H1 (cell line): ENCODE data around the gene EPHA2. TPM values are rescaled to one million over a fixed set of nuclear protein-coding genes. Genes with fewer than 3 reads are reported as not detected.

Experiments used
- CTCF ChIA-PET: fragments of 300-600 bp; sonication (Branson Sonifier 250); formaldehyde crosslinking; loops from one replicate; lab custom pipeline; 2021; ENCODE audit not compliant: partially characterized antibody; lab: Charles Lee
- POLR2A ChIA-PET: fragments of 300-600 bp; sonication (Branson Sonifier 250); formaldehyde crosslinking; loops from one replicate; lab custom pipeline; 2021; ENCODE audit warnings: inconsistent platforms; ENCODE audit not compliant: partially characterized antibody; lab: Charles Lee
- DNase-seq, 2 experiments: peaks; one replicate each; pipeline versions ENCODE4 v3.0.0 to v3.0.0-alpha.2; 2010 to 2022; ENCODE audit warnings: low spot score in 2 of 2, low read depth in 1 of 2, mixed read lengths in 1 of 2
- FAIRE-seq: peaks from 2 replicates; lab custom pipeline; 2011; peaks lifted over from hg19 to GRCh38; lab: Jason Lieb, UNC
- H2AFZ ChIP-seq: 2 replicates; pipeline ENCODE4 v1.8.1; 2012; ENCODE audit warnings: low read length, inconsistent platforms
- H2AK5ac ChIP-seq: 2 replicates; pipeline ENCODE4 v1.6.1; 2013; ENCODE audit warnings: low read depth, low read length
- H2BK120ac ChIP-seq: replicated peaks from 2 replicates; pipeline ENCODE3; 2013; ENCODE audit warnings: low read depth, low read length, inconsistent platforms
- H2BK12ac ChIP-seq: 2 replicates; pipeline ENCODE4 v1.6.1; 2013; ENCODE audit warnings: low read depth, low read length
- H2BK15ac ChIP-seq: 2 replicates; pipeline ENCODE4 v1.6.1; 2013; ENCODE audit warnings: low read length
- H2BK20ac ChIP-seq: 2 replicates; pipeline ENCODE4 v1.6.1; 2013; ENCODE audit warnings: low read length
- H2BK5ac ChIP-seq: 2 replicates; pipeline ENCODE4 v1.6.1; 2013; ENCODE audit warnings: low read depth, low read length
- H3K14ac ChIP-seq: 2 replicates; pipeline ENCODE4 v1.6.1; 2013; ENCODE audit warnings: inconsistent platforms; ENCODE audit not compliant: insufficient read length
- H3K18ac ChIP-seq: 2 replicates; pipeline ENCODE4 v1.6.1; 2013; ENCODE audit warnings: low read length; ENCODE audit errors: extremely low read depth
- H3K23ac ChIP-seq: 2 replicates; pipeline ENCODE4 v1.6.1; 2013; ENCODE audit warnings: inconsistent platforms; ENCODE audit not compliant: insufficient read length
- H3K23me2 ChIP-seq: 2 replicates; pipeline ENCODE4 v1.6.1; 2013; ENCODE audit warnings: low read depth, low read length
- H3K27ac ChIP-seq: 2 replicates; pipeline ENCODE4 v1.6.1; 2011; ENCODE audit warnings: low read depth, low read length, inconsistent platforms
- H3K27me3 ChIP-seq, 4 experiments: replicated peaks in 1 of 4; 1 replicate in 1 of 4; 2 replicates in 3 of 4; pipeline versions ENCODE4 v1.6.1 to v1.8.1; 2011 to 2013; ENCODE audit warnings: low read length in 3 of 4, mild to moderate bottlenecking in 3 of 4, inconsistent platforms in 2 of 4, mixed read lengths in 2 of 4, moderate library complexity in 1 of 4; ENCODE audit not compliant: control insufficient read depth in 3 of 4, insufficient read depth in 3 of 4; ENCODE audit errors: extremely low read depth in 1 of 4
- H3K36me3 ChIP-seq, 4 experiments: 2 replicates each; pipeline versions ENCODE4 v1.6.1 to v1.8.1; 2011 to 2013; ENCODE audit warnings: mild to moderate bottlenecking in 4 of 4, low read length in 3 of 4, moderate library complexity in 2 of 4, control low read depth in 1 of 4, inconsistent platforms in 1 of 4; ENCODE audit not compliant: insufficient read depth in 4 of 4, control insufficient read depth in 2 of 4
- H3K4ac ChIP-seq: replicated peaks from 2 replicates; pipeline ENCODE3; 2013; ENCODE audit warnings: low read length, low read depth, mixed read lengths, inconsistent platforms; ENCODE audit not compliant: insufficient read length
- H3K4me1 ChIP-seq, 4 experiments: replicated peaks in 1 of 4; 1 replicate in 1 of 4; 2 replicates in 3 of 4; pipeline versions ENCODE4 v1.6.1 to v1.8.1; 2011 to 2013; ENCODE audit warnings: low read length in 3 of 4, inconsistent platforms in 2 of 4, mixed read lengths in 1 of 4; ENCODE audit not compliant: insufficient read depth in 4 of 4, control insufficient read depth in 3 of 4
- H3K4me2 ChIP-seq, 2 experiments: 2 replicates each; pipeline versions ENCODE4 v1.6.1 to v1.8.1; 2011 to 2013; ENCODE audit warnings: low read depth in 2 of 2, low read length in 2 of 2, control low read depth in 1 of 2, inconsistent platforms in 1 of 2, mild to moderate bottlenecking in 1 of 2; ENCODE audit not compliant: insufficient read depth in 1 of 2
- H3K4me3 ChIP-seq, 4 experiments: fragments of 200-600, 300-600 bp in 1 of 4; sonication (generic), shearing (Covaris generic), sonication (Bioruptor Twin) in 1 of 4; 2 replicates each; pipeline versions ENCODE4 v1.5.1 to v1.8.1; 2011 to 2016; ENCODE audit warnings: low read length in 4 of 4, low read depth in 3 of 4, control low read depth in 2 of 4, inconsistent platforms in 2 of 4, mild to moderate bottlenecking in 2 of 4, mixed read lengths in 1 of 4, moderate library complexity in 1 of 4; ENCODE audit not compliant: insufficient read depth in 2 of 4; ENCODE audit errors: extremely low read depth in 1 of 4
- H3K56ac ChIP-seq: replicated peaks from 2 replicates; pipeline ENCODE3; 2013; ENCODE audit warnings: low read depth, mild to moderate bottlenecking, mixed read lengths, low read length, inconsistent platforms; ENCODE audit not compliant: insufficient read length
- H3K79me1 ChIP-seq: 2 replicates; pipeline ENCODE4 v1.6.1; 2013; ENCODE audit warnings: low read depth, low read length, control low read depth
- H3K79me2 ChIP-seq, 2 experiments: 2 replicates each; pipeline versions ENCODE4 v1.6.1 to v1.8.1; 2012 to 2013; ENCODE audit warnings: low read length in 2 of 2, mild to moderate bottlenecking in 2 of 2, inconsistent platforms in 1 of 2; ENCODE audit not compliant: insufficient read depth in 2 of 2, control insufficient read depth in 1 of 2
- H3K9ac ChIP-seq, 4 experiments: replicated peaks in 1 of 4; 1 replicate in 1 of 4; 2 replicates in 3 of 4; pipeline versions ENCODE4 v1.6.1 to v1.8.1; 2011 to 2013; ENCODE audit warnings: low read depth in 3 of 4, low read length in 3 of 4, control low read depth in 2 of 4, mild to moderate bottlenecking in 2 of 4, moderate library complexity in 2 of 4, inconsistent platforms in 1 of 4; ENCODE audit errors: extremely low read depth in 1 of 4
- H3K9me3 ChIP-seq, 2 experiments: 2 replicates each; pipeline versions ENCODE4 v1.6.1 to v1.8.1; 2012 to 2013; ENCODE audit warnings: mild to moderate bottlenecking in 2 of 2, moderate library complexity in 2 of 2, control low read depth in 1 of 2, inconsistent platforms in 1 of 2, low read depth in 1 of 2, low read length in 1 of 2, mixed read lengths in 1 of 2; ENCODE audit not compliant: insufficient read depth in 2 of 2
- H4K20me1 ChIP-seq, 2 experiments: replicated peaks in 1 of 2; 2 replicates each; pipeline versions ENCODE3 to v1.8.1; 2011 to 2013; ENCODE audit warnings: inconsistent platforms in 2 of 2, low read length in 2 of 2, mild to moderate bottlenecking in 1 of 2; ENCODE audit not compliant: insufficient read depth in 2 of 2, control insufficient read depth in 1 of 2
- H4K5ac ChIP-seq: 2 replicates; pipeline ENCODE4 v1.6.1; 2013; ENCODE audit warnings: low read length, low read depth, mixed read lengths, inconsistent platforms; ENCODE audit not compliant: insufficient read length
- H4K8ac ChIP-seq: 2 replicates; pipeline ENCODE4 v1.8.0; 2013; ENCODE audit warnings: mild to moderate bottlenecking, moderate library complexity, low read length, inconsistent platforms; ENCODE audit not compliant: insufficient read depth; ENCODE audit errors: extremely low read depth
- H4K91ac ChIP-seq: replicated peaks from 2 replicates; pipeline ENCODE3; 2013; ENCODE audit warnings: low read length, mixed read lengths, inconsistent platforms; ENCODE audit not compliant: insufficient read length
- ASH2L ChIP-seq: fragments of 200-600, 300-600 bp; sonication (generic); IDR thresholded peaks from one replicate; pipeline ENCODE4 v1.7.1; 2017; ENCODE audit warnings: low read length
- BCL11A ChIP-seq, 2 experiments: IDR thresholded peaks; one replicate each; pipeline ENCODE4 v1.6.1; 2011; ENCODE audit warnings: low read depth in 2 of 2, low read length in 2 of 2, mild to moderate bottlenecking in 2 of 2
- JUND ChIP-seq: IDR thresholded peaks from 2 replicates; pipeline ENCODE4 v1.6.1; 2011; ENCODE audit warnings: mild to moderate bottlenecking, improper control_type of control experiment, low read length
- KDM5A ChIP-seq: fragments of 200-600 bp; IDR thresholded peaks from 2 replicates; pipeline ENCODE4 v1.7.1; 2012; ENCODE audit warnings: mild to moderate bottlenecking, low read length, inconsistent platforms, mixed read lengths
- MAFK ChIP-seq: IDR thresholded peaks from 2 replicates; pipeline ENCODE4 v1.6.1; 2012; ENCODE audit warnings: low read depth, mild to moderate bottlenecking, improper control_type of control experiment, low read length
- RBBP5 ChIP-seq: IDR thresholded peaks from 2 replicates; pipeline ENCODE4 v1.7.1; 2012; ENCODE audit warnings: low read depth, mild to moderate bottlenecking, inconsistent platforms, low read length, moderate library complexity, borderline replicate concordance
- WGBS, 2 experiments: shearing (Covaris generic) in 1 of 2; methylation state at CpG; one replicate each; pipeline versions ENCODE4 v1.1.6 to v1.1.7; 2013 to 2015; ENCODE audit warnings: low lambda C conversion rate in 2 of 2, mixed read lengths in 2 of 2, inconsistent platforms in 1 of 2, low coverage in 1 of 2, missing lambda C conversion rate in 1 of 2; ENCODE audit not compliant: insufficient replicate concordance in 2 of 2, insufficient coverage in 1 of 2, insufficient read length in 1 of 2; ENCODE audit errors: extremely low coverage in 1 of 2, missing lambda C conversion rate in 1 of 2; 5-methylcytosine and 5-hydroxymethylcytosine counted together
- polyA plus RNA-seq, 7 experiments: library from polyadenylated mRNA; depleted of rRNA in 3 of 7; stranded (reverse) in 5 of 7; unstranded in 2 of 7; fragments of >200 nt in 5 of 7; fragments of 200-250 nt in 2 of 7; gene quantifications; 1 replicate in 5 of 7; 2 replicates in 1 of 7; 4 replicates in 1 of 7; pipeline versions ENCODE4 v1.2.1 to v1.2.3, GENCODE V29; 2011 to 2013; ENCODE audit warnings: missing spikeins in 2 of 7, mixed read lengths in 2 of 7
- total RNA-seq: library from RNA; stranded (reverse); fragmentation: NEBNext Ultra II Directional; extraction: Animal tissue kit (Norgen Biotek cat#: 25700); gene quantifications from 2 replicates; pipeline ENCODE4 v1.2.1, GENCODE V29; 2021
- TF ChIP-seq, protein P1 (sequence below): IDR thresholded peaks from 2 replicates; pipeline ENCODE4 v1.6.1; 2012; ENCODE audit warnings: inconsistent platforms
- TF ChIP-seq, protein P2 (sequence below): IDR thresholded peaks from 2 replicates; pipeline ENCODE4 v1.6.1; 2011; ENCODE audit warnings: low read depth, mild to moderate bottlenecking, low read length; ENCODE audit not compliant: insufficient read depth
- TF ChIP-seq, protein P3 (sequence below): IDR thresholded peaks from 2 replicates; pipeline ENCODE4 v1.6.1; 2012; ENCODE audit warnings: low read length, inconsistent platforms

EPHA2 gene
- total and polyA plus RNA-seq, 2 of the 8 experiments (the other 6 are each of a cell fraction or from before 2014, with no cell fraction given) = 26.8 to 33.6 TPM

GRCh38 chr1:16143566-16144324 lies 12.1 kb downstream of the EPHA2 start:
- DNase-seq (no peak), FAIRE-seq (no peak)
- Histone ChIP-seq H3K14ac (no peak overlapping the region), H4K8ac (peak overlapping the region; percentile 64), H3K27me3 (no peaks in the 10 kb centered on the region), H3K23ac (no peak overlapping the region), H3K4me1 (peaks cover 18 to 52% (median 37%) of the 10 kb centered on the region in 4 experiments), H3K18ac (no peak overlapping the region), H2BK5ac (peak overlapping the region; percentile 86), H3K4ac (no peak overlapping the region), H3K4me2 (no peak overlapping the region), H2BK120ac (no peak overlapping the region), H2BK15ac (peak overlapping the region; percentile 48), H4K5ac (no peak overlapping the region), H3K9ac (no peak overlapping the region), H3K27ac (0 out of 2 replicates have a peak overlapping the region, but pooled peaks have one; percentile 7), H2BK20ac (no peak overlapping the region), H3K4me3 (no peak overlapping the region), H4K91ac (no peak overlapping the region), H3K9me3 (no peaks in the 10 kb centered on the region), H4K20me1 (peaks cover 14 to 44% of the 10 kb centered on the region in 2 experiments), H2AFZ (no peak overlapping the region), H3K36me3 (peaks cover 7 to 19% (median 14%) of the 10 kb centered on the region in 4 experiments), H2AK5ac (no peak overlapping the region), H3K56ac (no peak overlapping the region), H3K79me2 (peaks cover 4 to 77% of the 10 kb centered on the region in 2 experiments; a peak in 3 of 4 replicates), H2BK12ac (peak overlapping the region; percentile 33; the same call in 1 of the 2 replicates), H3K79me1 (peaks cover 28% of the 10 kb centered on the region), H3K23me2 (peaks cover 9% of the 10 kb centered on the region)
- WGBS, 2 experiments = 92% methylated on average over 15 of the region's 18 CpGs; no CpG with 5 or more reads in 1 of the 2 experiments
- ChIA-PET POLR2A (interaction anchor here (0.5 to 6.1 kb wide), 7 partner anchors 13 to 222 kb away, joined by 3 to 52 read pairs (median 4); partner anchors contain the start of gene EPHA2), CTCF (interaction anchor here (0.7 to 14.5 kb wide), 7 partner anchors 8 to 102 kb away, joined by 3 to 202 read pairs (median 5); no protein-coding TSS in a partner anchor)
- TF ChIP-seq, protein P1, sequence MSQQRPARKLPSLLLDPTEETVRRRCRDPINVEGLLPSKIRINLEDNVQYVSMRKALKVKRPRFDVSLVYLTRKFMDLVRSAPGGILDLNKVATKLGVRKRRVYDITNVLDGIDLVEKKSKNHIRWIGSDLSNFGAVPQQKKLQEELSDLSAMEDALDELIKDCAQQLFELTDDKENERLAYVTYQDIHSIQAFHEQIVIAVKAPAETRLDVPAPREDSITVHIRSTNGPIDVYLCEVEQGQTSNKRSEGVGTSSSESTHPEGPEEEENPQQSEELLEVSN = no peak
- TF ChIP-seq, protein P2, sequence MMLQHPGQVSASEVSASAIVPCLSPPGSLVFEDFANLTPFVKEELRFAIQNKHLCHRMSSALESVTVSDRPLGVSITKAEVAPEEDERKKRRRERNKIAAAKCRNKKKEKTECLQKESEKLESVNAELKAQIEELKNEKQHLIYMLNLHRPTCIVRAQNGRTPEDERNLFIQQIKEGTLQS = no peak
- TF ChIP-seq, protein P3, sequence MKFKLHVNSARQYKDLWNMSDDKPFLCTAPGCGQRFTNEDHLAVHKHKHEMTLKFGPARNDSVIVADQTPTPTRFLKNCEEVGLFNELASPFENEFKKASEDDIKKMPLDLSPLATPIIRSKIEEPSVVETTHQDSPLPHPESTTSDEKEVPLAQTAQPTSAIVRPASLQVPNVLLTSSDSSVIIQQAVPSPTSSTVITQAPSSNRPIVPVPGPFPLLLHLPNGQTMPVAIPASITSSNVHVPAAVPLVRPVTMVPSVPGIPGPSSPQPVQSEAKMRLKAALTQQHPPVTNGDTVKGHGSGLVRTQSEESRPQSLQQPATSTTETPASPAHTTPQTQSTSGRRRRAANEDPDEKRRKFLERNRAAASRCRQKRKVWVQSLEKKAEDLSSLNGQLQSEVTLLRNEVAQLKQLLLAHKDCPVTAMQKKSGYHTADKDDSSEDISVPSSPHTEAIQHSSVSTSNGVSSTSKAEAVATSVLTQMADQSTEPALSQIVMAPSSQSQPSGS = no peak
- no peak for TF ChIP-seq JUND
- no peak for TF ChIP-seq ASH2L
- TF ChIP-seq BCL11A (IDR thresholded peaks at IDR 0.05; ENCODE audit: low read depth in 2 of 2, low read length in 2 of 2) = no peak
- no peak for TF ChIP-seq MAFK
- no peak for TF ChIP-seq KDM5A
- no peak for TF ChIP-seq RBBP5
